WTC11 (cell line): ENCODE data around the gene VEGFB. TPM values are rescaled to one million over a fixed set of nuclear protein-coding genes. Genes with fewer than 3 reads are reported as not detected.
A peak's percentile ranks its signal among the peaks of the same experiment; 100 is the strongest.

Experiments
- ATAC-seq: fragments of 200-7000 bp; cut with Tn5 transposase; 2 replicates; pipeline ENCODE4 v1.10.0; 2021; ENCODE audit warnings: mild to moderate bottlenecking, moderate library complexity
- CTCF ChIA-PET: fragments of 300-600 bp; sonication (Branson Sonifier 250); formaldehyde crosslinking; loops from one replicate; lab custom pipeline; 2021; ENCODE audit warnings: antibody characterized with exemption; lab: Charles Lee
- POLR2A ChIA-PET: fragments of 350-600 bp; sonication (Branson Sonifier 250); formaldehyde crosslinking; loops from one replicate; lab custom pipeline; 2021; ENCODE audit warnings: antibody characterized with exemption; lab: Charles Lee
- DNase-seq: peaks from one replicate; pipeline ENCODE4 v3.0.0; 2021; ENCODE audit warnings: low spot score
- H3K27ac Mint-ChIP-seq: 2 replicates; pipeline ENCODE4 v1.8.0; 2021; ENCODE audit warnings: mixed read lengths
- H3K27me3 Mint-ChIP-seq: 2 replicates; pipeline ENCODE4 v1.8.0; 2021; ENCODE audit warnings: low read depth, mild to moderate bottlenecking, moderate library complexity, mixed read lengths
- H3K36me3 Mint-ChIP-seq: 2 replicates; pipeline ENCODE4 v1.8.0; 2021; ENCODE audit warnings: mixed read lengths
- H3K4me1 Mint-ChIP-seq: 2 replicates; pipeline ENCODE4 v1.8.0; 2022; ENCODE audit warnings: mixed read lengths
- H3K4me3 Mint-ChIP-seq: 2 replicates; pipeline ENCODE4 v1.8.0; 2021; ENCODE audit warnings: mild to moderate bottlenecking, moderate library complexity, mixed read lengths
- H3K9me3 Mint-ChIP-seq: 2 replicates; pipeline ENCODE4 v1.8.0; 2021; ENCODE audit warnings: mixed read lengths
- ATF1 ChIP-seq: sonication (generic); formaldehyde crosslinking; IDR thresholded peaks from 2 replicates; pipeline ENCODE4 v1.8.1; 2023; ENCODE audit warnings: mild to moderate bottlenecking, moderate library complexity, missing genetic modification reagents
- ATF6 ChIP-seq: sonication (generic); formaldehyde crosslinking; IDR thresholded peaks from 2 replicates; pipeline ENCODE4 v1.8.1; 2023; ENCODE audit warnings: mild to moderate bottlenecking, missing genetic modification reagents
- CREM ChIP-seq: sonication (generic); formaldehyde crosslinking; IDR thresholded peaks from 2 replicates; pipeline ENCODE4 v1.8.1; 2022; ENCODE audit warnings: mild to moderate bottlenecking, missing genetic modification reagents, moderate library complexity
- ELF4 ChIP-seq: sonication (generic); formaldehyde crosslinking; IDR thresholded peaks from 2 replicates; pipeline ENCODE4 v1.8.1; 2022; ENCODE audit warnings: low read depth, mild to moderate bottlenecking, moderate library complexity, missing genetic modification reagents
- FOXJ3 ChIP-seq: sonication (generic); formaldehyde crosslinking; IDR thresholded peaks from 2 replicates; pipeline ENCODE4 v1.9.0; 2021; ENCODE audit warnings: missing genetic modification reagents, mild to moderate bottlenecking, borderline replicate concordance
- GRHL2 ChIP-seq: fragments of 250-450 bp; sonication (Bioruptor Pico); IDR thresholded peaks from 2 replicates; pipeline ENCODE4 v1.8.0; 2022; ENCODE audit warnings: mild to moderate bottlenecking, moderate library complexity; ENCODE audit not compliant: insufficient replicate concordance, severe bottlenecking
- NR1H2 ChIP-seq: sonication (generic); formaldehyde crosslinking; IDR thresholded peaks from 2 replicates; pipeline ENCODE4 v1.9.0; 2021; ENCODE audit warnings: mild to moderate bottlenecking, moderate library complexity, missing genetic modification reagents
- SP1 ChIP-seq: sonication (generic); formaldehyde crosslinking; conservative IDR thresholded peaks from 2 replicates; pipeline ENCODE4 v1.8.1; 2022; ENCODE audit warnings: missing genetic modification reagents
- STAT6 ChIP-seq: sonication (generic); formaldehyde crosslinking; conservative IDR thresholded peaks from 2 replicates; pipeline ENCODE4 v1.8.1; 2023; ENCODE audit warnings: mild to moderate bottlenecking, low read depth, missing genetic modification reagents, moderate library complexity
- ZBTB43 ChIP-seq: sonication (generic); formaldehyde crosslinking; IDR thresholded peaks from 2 replicates; pipeline ENCODE4 v1.8.1; 2023; ENCODE audit warnings: mild to moderate bottlenecking, missing genetic modification reagents
- ZNF317 ChIP-seq: sonication (generic); formaldehyde crosslinking; IDR thresholded peaks from 2 replicates; pipeline ENCODE4 v1.8.1; 2023; ENCODE audit warnings: low read depth, mild to moderate bottlenecking, moderate library complexity, missing genetic modification reagents, borderline replicate concordance
- ZNF396 ChIP-seq: fragments of 250-450 bp; sonication (Bioruptor Pico); IDR thresholded peaks from 2 replicates; pipeline ENCODE4 v1.8.0; 2021; ENCODE audit warnings: mild to moderate bottlenecking, moderate library complexity, borderline replicate concordance
- ZNF512 ChIP-seq: sonication (generic); formaldehyde crosslinking; IDR thresholded peaks from 2 replicates; pipeline ENCODE4 v1.8.1; 2022; ENCODE audit warnings: missing genetic modification reagents, borderline replicate concordance
- ZNF532 ChIP-seq: fragments of 250-450 bp; sonication (Bioruptor Pico); IDR thresholded peaks from 2 replicates; pipeline ENCODE4 v1.9.0; 2021; ENCODE audit warnings: mild to moderate bottlenecking, borderline replicate concordance
- total RNA-seq: library from RNA; stranded (reverse); gene quantifications from 3 replicates; pipeline ENCODE4 v1.2.3, GENCODE V29; 2021
- TF ChIP-seq, protein P1 (sequence below): fragments of 250-450 bp; sonication (Bioruptor Pico); IDR thresholded peaks from 2 replicates; pipeline ENCODE4 v1.9.0; 2021; ENCODE audit warnings: mild to moderate bottlenecking
- TF ChIP-seq, protein P2 (sequence below): sonication (generic); formaldehyde crosslinking; IDR thresholded peaks from 2 replicates; pipeline ENCODE4 v1.8.1; 2023; ENCODE audit warnings: mild to moderate bottlenecking, missing genetic modification reagents, moderate library complexity
- TF ChIP-seq, protein P3 (sequence below): sonication (generic); formaldehyde crosslinking; IDR thresholded peaks from 2 replicates; pipeline ENCODE4 v1.8.0; 2022; ENCODE audit warnings: mild to moderate bottlenecking, missing genetic modification reagents

The VEGFB gene
- total RNA-seq, 1 experiment from 2014 or later, result 51.7 TPM

- TF ChIP-seq, protein P1, sequence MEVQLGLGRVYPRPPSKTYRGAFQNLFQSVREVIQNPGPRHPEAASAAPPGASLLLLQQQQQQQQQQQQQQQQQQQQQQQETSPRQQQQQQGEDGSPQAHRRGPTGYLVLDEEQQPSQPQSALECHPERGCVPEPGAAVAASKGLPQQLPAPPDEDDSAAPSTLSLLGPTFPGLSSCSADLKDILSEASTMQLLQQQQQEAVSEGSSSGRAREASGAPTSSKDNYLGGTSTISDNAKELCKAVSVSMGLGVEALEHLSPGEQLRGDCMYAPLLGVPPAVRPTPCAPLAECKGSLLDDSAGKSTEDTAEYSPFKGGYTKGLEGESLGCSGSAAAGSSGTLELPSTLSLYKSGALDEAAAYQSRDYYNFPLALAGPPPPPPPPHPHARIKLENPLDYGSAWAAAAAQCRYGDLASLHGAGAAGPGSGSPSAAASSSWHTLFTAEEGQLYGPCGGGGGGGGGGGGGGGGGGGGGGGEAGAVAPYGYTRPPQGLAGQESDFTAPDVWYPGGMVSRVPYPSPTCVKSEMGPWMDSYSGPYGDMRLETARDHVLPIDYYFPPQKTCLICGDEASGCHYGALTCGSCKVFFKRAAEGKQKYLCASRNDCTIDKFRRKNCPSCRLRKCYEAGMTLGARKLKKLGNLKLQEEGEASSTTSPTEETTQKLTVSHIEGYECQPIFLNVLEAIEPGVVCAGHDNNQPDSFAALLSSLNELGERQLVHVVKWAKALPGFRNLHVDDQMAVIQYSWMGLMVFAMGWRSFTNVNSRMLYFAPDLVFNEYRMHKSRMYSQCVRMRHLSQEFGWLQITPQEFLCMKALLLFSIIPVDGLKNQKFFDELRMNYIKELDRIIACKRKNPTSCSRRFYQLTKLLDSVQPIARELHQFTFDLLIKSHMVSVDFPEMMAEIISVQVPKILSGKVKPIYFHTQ (CRISPR knock-in tag), result no peak
- TF ChIP-seq, protein P2, sequence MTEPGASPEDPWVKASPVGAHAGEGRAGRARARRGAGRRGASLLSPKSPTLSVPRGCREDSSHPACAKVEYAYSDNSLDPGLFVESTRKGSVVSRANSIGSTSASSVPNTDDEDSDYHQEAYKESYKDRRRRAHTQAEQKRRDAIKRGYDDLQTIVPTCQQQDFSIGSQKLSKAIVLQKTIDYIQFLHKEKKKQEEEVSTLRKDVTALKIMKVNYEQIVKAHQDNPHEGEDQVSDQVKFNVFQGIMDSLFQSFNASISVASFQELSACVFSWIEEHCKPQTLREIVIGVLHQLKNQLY (CRISPR knock-in tag), result no peak
- TF ChIP-seq NR1H2 (CRISPR knock-in tag), result no peak
- TF ChIP-seq ATF1, result no peak
- 0 out of 2 replicates have a peak, but pooled peaks have one; percentile 25 for TF ChIP-seq CREM (CRISPR knock-in tag)
- TF ChIP-seq ELF4 (CRISPR knock-in tag), result no peak
- TF ChIP-seq ZNF512, result no peak
- peak; percentile 66 for TF ChIP-seq SP1 (CRISPR knock-in tag)
- no peak for TF ChIP-seq STAT6 (CRISPR knock-in tag)
- no peak for TF ChIP-seq FOXJ3 (CRISPR knock-in tag)
- TF ChIP-seq ZNF532 (CRISPR knock-in tag), result no peak
Measured at GRCh38 chr11:64230171-64230984, 4.0 kb upstream of the VEGFB start, which contains the start of gene DNAJC4 (continued).

DNA sequence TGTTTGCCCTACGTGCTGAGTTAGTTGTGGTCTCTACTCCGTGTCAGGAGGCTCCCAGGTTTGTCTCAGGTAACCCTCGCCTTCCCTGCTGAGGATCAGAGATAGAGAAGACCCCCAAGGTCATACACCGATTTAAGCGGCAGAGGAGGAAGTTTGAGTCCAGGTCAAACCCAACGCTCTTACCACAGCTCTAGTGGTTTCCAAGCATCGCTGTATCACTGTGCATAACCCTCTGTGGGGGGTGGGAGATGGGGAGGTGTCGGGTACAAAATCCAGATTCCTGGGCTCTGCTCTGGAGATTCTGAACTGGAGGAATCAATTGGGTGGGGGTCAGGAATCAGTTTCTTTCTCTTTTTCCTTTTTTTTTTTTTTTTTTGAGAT is 3.4 kb upstream of the VEGFB start:
- Mint-ChIP-seq H3K27ac (peak overlapping the region; percentile 90; the same call in 1 of the 2 replicates), H3K27me3 (peaks cover 16% of the 10 kb centered on the region), H3K4me1 (peaks cover 37% of the 10 kb centered on the region), H3K4me3 (peak overlapping the region; percentile 82), H3K9me3 (no peaks in the 10 kb centered on the region), H3K36me3 (peaks cover 3% of the 10 kb centered on the region; the same call in 1 of the 2 replicates)
- POLR2A ChIA-PET, result interaction anchor here (0.7 to 1.3 kb wide), 3 partner anchors 10 to 87 kb away, joined by 3 to 7 read pairs (median 4); partner anchors contain the start of genes FKBP2 and PRDX5
- DNase-seq (no peak), ATAC-seq (no peak)
- CTCF ChIA-PET, result interaction anchor here (1.0 to 2.8 kb wide), 5 partner anchors 17 to 74 kb away, joined by 3 to 25 read pairs (median 3); partner anchors contain the start of gene PLCB3
- TF ChIP-seq ATF6 (CRISPR knock-in tag) (no peak), GRHL2 (CRISPR knock-in tag) (no peak), ZBTB43 (CRISPR knock-in tag) (no peak), ZNF396 (CRISPR knock-in tag) (no peak), ZNF317 (no peak)
- TF ChIP-seq, protein P3, sequence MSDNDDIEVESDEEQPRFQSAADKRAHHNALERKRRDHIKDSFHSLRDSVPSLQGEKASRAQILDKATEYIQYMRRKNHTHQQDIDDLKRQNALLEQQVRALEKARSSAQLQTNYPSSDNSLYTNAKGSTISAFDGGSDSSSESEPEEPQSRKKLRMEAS (CRISPR knock-in tag), result no peak
